Measurements from ENCODE around the gene HOXB6.

HOXB6 gene

DNA sequence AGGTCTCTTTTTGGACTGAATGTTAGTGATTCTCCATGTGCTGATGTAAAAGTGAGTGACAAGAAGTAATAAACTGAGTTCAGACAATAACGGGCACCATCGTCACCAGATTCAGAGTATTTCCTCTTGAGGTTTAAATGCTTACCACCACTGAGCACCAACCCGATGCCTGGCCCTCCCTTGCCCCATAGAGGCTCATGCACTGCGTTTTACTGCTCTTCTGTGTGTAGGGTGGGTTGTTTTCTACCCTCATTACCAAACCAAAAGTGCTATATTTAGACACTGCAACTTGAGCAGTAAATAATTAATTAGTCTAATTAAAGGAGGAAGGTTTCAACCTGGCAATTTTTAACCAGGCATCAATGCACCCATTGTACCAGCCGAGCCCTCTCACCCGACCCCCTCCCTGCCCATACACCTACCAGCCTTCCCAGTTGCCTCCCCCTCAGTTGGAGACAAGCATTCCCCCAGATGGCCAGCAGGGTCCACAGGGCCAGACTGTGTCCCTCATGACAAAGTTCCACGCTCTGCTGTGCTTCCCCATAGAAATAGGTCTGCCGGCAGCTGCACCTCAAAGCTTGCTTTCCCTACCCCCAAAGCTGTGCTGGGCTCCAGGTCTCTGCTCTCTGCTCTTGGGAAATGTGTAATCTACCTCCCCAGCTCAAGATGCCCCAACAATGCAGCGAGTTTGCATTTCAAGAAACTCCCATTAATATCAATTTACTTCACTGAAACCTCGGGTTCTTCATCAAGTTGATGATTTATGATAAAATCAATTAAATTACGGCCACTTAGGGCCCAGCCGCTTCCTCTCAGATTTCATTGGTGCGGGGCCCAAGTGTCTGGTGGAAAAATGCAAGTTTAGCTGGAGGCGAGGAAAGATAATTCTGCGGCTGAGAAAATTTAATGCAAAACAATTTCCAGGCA is 42.6 kb downstream of the HOXB6 start:
- no peak overlapping the region for H3K27ac ChIP-seq
- TF ChIP-seq ZFX (IDR thresholded peaks at IDR 0.05) = no peak
- TF ChIP-seq, protein P1, sequence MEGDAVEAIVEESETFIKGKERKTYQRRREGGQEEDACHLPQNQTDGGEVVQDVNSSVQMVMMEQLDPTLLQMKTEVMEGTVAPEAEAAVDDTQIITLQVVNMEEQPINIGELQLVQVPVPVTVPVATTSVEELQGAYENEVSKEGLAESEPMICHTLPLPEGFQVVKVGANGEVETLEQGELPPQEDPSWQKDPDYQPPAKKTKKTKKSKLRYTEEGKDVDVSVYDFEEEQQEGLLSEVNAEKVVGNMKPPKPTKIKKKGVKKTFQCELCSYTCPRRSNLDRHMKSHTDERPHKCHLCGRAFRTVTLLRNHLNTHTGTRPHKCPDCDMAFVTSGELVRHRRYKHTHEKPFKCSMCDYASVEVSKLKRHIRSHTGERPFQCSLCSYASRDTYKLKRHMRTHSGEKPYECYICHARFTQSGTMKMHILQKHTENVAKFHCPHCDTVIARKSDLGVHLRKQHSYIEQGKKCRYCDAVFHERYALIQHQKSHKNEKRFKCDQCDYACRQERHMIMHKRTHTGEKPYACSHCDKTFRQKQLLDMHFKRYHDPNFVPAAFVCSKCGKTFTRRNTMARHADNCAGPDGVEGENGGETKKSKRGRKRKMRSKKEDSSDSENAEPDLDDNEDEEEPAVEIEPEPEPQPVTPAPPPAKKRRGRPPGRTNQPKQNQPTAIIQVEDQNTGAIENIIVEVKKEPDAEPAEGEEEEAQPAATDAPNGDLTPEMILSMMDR (conservative IDR thresholded peaks at IDR 0.05) = no peak; the same call in 1 of the 2 replicates

DNA sequence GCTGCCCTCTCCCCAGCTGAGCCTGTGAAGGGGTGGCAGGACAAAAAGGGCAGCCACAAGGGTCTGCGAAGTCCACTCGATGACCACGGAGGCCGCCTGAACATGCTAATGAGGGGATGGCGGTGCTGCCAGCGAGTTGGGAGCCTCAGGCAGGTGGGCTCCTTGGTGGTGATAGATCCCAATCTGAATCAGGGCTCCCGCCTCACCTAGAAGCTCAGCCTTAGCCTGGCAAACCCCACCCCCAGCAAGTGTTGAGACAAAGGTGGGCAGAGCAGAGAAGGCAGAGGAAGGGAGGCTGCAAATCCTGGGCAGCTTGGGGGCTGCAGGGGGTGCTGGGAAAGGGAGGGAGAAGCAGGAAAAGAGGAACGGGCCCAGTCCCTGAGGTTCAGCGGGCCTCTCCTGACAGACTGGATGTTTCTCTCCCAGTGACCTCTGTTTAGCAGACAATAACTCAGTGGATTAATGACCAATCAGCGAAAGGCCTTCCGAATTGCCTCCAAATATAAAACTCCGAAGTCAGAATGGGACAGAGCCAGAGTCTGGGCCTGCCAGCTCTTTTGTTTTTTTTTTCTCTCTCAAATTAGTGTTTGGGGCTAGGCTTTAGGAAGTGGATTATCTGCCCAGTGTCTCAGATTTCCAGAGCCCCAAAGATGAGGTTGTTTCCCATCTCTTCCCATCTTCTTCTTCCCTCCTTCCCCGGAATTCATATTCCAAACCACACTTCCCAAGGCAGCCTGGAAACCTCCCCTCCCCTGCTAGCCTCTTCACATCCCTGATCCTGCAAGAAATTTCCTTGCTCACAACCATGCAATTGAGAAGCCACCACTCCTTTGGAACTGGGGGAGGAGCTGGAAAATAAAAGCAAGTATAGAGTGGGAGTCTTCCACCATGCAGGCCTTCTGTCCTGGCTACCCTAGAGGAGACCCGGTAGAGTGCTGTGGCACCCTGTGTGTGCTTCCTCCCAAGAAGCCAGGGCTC is 44.7 kb downstream of the HOXB6 start:
- no peak overlapping the region for H3K27ac ChIP-seq
- TF ChIP-seq, protein P1 (conservative IDR thresholded peaks at IDR 0.05) = no peak
- TF ChIP-seq ZFX (IDR thresholded peaks at IDR 0.05) = no peak

DNA sequence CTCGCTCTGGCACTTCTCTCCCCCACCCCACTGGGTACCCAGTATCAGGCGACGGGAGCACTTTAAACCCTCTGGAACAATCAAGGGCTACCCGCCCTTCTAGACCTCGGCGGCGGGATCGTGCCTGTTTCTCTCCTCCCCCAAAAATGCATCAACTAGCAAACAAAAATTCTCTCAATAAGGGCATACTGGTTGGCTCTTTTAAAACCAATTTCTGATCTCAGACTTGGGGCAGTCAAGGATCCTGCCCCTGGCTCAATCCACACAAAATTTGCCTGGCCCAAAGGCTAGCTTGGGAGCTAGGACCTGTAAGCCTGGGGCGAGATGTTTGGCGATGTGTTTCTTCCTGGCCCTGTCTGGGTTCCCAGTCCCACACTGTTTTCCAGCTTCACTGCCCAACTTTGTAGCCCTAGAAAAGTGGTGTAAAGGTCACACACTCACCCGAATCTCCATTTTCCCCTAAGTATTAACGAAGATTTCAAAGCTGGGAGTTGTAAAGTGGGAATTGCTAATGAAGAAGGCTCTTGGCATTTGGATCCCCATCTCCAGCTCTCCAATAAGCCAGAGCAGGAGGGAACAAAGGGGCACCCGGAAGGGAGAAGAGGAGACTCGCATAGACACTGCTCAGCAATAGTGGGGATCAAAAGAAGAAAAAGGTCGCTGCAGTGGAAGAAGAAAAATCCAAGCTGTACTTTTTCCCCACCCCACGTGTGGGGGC is 45.5 kb downstream of the HOXB6 start:
- no peak for TF ChIP-seq ZFX (IDR thresholded peaks at IDR 0.05)
- TF ChIP-seq, protein P1 (conservative IDR thresholded peaks at IDR 0.05) = no peak
- no peak overlapping the region for H3K27ac ChIP-seq

DNA sequence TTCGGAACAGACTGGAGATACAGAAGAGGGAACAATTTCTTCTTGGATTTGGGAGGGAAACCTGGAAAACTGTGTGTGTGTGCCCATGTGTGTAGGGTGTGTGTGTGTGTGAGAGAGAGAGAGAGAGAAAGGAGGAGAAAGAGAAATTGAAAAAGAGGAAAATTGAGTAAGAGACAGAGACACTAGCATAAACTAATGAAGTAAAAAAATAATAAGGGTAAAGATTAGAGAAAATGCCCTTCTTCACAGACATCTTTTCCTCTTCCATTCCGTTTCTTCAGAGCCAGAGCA is 46.0 kb downstream of the HOXB6 start:
- H3K27ac ChIP-seq = no peak overlapping the region

DNA sequence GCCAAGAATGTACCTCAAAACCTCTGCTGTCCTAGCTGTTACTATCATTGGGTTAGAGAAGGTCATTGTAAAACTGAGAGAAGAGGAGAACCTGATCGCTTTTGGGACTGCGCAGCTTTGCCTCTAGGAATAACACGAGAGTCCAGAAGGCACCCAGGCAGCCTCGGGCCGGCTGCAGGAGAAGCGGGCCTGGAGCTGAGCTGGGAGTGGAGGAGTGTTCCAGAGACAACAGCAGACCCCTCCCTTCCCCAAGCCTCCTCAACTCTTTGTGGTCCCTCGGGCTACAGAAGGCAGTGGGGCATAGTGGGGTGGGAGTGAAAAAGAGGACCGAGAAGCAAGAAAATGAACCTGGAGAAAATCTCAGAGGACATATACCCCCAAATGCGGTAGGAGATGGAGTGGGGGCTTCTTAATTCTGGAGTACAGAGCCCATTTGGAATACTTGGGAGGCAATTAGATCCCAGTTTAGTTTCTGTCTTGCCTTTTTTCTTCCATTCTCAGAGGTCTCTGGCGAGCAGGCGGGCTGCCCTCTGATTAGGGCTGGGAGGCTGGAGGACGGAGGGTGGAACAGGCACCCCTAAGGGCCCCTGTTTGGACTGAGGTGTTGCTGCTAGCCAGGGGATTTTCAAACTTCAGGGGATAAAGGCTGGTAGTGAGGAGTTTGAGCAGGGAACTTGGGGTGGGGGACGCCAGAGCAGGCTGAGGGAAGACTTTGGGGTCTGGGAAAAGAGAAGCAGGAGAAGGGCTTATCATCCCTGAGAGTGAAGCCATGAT is 46.5 kb downstream of the HOXB6 start:
- no peak overlapping the region for H3K27ac ChIP-seq
- TF ChIP-seq ZFX (IDR thresholded peaks at IDR 0.05) = no peak
- TF ChIP-seq, protein P1 (conservative IDR thresholded peaks at IDR 0.05) = no peak

More for the DNA sequence above, 46.0 kb downstream of the HOXB6 start:
- TF ChIP-seq, protein P1 (conservative IDR thresholded peaks at IDR 0.05) = no peak
- TF ChIP-seq ZFX (IDR thresholded peaks at IDR 0.05) = no peak

DNA sequence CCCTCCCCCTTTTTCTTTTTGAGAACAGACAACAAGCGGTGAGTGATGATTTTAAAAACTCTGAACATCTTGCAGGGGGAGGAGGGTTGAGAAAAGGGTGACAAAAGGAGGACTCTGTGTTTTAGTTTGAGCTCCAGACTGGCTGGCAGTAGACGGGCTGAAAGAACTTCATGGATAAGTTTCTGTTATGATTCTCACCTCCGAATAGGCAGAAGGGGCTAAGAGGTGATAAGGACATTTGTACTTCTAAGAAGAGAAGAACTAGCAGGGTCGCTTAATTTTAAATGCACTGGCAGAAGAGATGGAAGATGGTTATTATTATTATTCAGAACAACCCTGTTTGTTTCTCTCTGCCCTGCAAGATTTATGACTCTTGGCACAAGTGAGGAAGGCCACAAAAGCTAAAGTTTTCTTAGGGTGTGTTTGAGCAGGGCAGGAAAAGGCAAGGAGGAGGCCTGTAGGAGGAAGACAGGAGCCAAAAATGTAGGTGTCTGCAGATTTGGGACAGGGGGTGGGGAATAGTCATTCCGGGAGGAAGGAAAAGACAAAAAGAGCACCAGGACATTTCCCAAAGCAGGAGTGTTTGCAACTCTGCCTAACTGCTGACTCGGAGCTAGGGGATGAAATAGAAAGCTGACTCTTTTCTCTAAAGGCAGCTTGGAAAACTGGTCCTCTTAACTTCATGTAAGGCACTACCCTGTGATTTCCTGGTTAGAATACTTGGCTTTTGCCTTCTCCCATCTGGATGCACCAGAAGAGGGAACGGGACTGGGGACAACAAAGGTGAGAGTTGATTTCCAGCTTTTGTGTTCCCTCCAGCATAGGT is 48.0 kb downstream of the HOXB6 start:
- H3K27ac ChIP-seq = no peak overlapping the region

More for the DNA sequence above, 48.0 kb downstream of the HOXB6 start:
- TF ChIP-seq, protein P1 (conservative IDR thresholded peaks at IDR 0.05) = no peak
- TF ChIP-seq ZFX (IDR thresholded peaks at IDR 0.05) = no peak

Data from C4-2B (cell line).